ENCODE results near the gene ARHGAP1. TPM values are rescaled to one million over a fixed set of nuclear protein-coding genes. Genes with fewer than 3 reads are reported as not detected.

Gene ARHGAP1
- total RNA-seq, 2 experiments from 2014 or later = 33.7 to 36.3 TPM

DNA sequence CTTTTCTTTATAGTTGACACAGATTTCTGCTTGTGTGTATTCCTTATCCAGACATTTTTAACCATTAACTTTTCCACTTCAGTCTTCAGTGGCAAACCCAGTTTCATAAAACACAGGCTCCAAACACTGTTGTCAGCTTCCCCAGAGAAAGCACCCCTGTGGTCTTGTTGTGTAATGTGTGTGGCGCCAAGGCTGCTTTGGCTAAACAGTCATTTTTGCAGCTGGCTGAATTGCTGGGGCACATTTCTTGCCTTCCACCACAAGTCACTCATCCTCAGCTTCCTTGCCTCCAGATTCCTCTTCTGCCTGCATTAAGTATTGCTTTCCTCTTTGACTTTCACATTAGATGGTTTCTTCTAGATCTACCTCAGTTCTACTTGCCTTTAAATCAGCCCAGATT is 40.5 kb downstream of the ARHGAP1 start:
- no peaks in the 10 kb centered on the region for H3K27me3 ChIP-seq (ENCODE audit: control insufficient read depth in 1 of 2, insufficient read depth in 2 of 2, low read length in 2 of 2)
- no peak for ATAC-seq (ENCODE audit: poor library complexity)
- H3K4me1 ChIP-seq (ENCODE audit: insufficient read depth, low read length) = no peaks in the 10 kb centered on the region
- no peak overlapping the region for H3K27ac ChIP-seq (ENCODE audit: low read depth in 1 of 2, low read length in 2 of 2)
- CTCF ChIA-PET = interaction anchor here (0.6 kb wide), 1 partner anchor 101 kb away, joined by 3 read pairs; no protein-coding TSS in a partner anchor
- Mint-ChIP-seq H3K9me3 (no peaks in the 10 kb centered on the region), H3K4me1 (ENCODE audit: low read depth) (no peaks in the 10 kb centered on the region), H3K4me3 (no peak overlapping the region), H3K36me3 (ENCODE audit: low read depth) (peaks cover 89% of the 10 kb centered on the region), H3K27me3 (no peaks in the 10 kb centered on the region), H3K27ac (peak overlapping the region; percentile 24)
- POLR2A ChIA-PET = no interaction called here
- H3K36me3 ChIP-seq (ENCODE audit: insufficient read depth, low read length) = peaks cover 78% of the 10 kb centered on the region
- H3K4me3 ChIP-seq (ENCODE audit: low read length) = no peak overlapping the region
- no peaks in the 10 kb centered on the region for H3K9me3 ChIP-seq (ENCODE audit: control insufficient read depth in 1 of 2, insufficient read depth in 1 of 2, low read length in 2 of 2)
- DNase-seq = no peak
- intact Hi-C loops (cut with DNase I, micrococcal nuclease) = no loop called here
- TF ChIP-seq, protein P1, sequence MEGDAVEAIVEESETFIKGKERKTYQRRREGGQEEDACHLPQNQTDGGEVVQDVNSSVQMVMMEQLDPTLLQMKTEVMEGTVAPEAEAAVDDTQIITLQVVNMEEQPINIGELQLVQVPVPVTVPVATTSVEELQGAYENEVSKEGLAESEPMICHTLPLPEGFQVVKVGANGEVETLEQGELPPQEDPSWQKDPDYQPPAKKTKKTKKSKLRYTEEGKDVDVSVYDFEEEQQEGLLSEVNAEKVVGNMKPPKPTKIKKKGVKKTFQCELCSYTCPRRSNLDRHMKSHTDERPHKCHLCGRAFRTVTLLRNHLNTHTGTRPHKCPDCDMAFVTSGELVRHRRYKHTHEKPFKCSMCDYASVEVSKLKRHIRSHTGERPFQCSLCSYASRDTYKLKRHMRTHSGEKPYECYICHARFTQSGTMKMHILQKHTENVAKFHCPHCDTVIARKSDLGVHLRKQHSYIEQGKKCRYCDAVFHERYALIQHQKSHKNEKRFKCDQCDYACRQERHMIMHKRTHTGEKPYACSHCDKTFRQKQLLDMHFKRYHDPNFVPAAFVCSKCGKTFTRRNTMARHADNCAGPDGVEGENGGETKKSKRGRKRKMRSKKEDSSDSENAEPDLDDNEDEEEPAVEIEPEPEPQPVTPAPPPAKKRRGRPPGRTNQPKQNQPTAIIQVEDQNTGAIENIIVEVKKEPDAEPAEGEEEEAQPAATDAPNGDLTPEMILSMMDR (IDR thresholded peaks at IDR 0.05) = no peak

DNA sequence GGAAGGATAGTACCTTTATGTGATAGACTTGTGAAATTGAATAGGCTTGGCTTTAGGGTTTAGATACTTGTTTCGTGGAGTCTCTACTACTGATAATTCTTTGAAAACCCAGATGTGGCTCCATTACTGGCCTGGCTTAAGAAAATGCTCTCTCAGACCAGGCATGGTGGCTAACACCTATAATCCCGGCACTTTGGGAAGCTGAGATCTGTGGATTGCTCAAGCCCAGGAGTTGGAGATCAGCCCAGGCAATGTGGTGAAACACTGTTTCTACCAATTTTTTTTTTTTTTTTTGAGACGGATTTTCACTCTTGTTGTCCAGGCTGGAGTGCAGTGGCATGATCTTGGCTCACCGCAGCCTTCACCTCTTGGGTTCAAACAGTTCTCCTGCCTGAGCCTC is 42.2 kb downstream of the ARHGAP1 start:
- no peak overlapping the region for H3K4me3 ChIP-seq (ENCODE audit: low read length)
- H3K4me1 ChIP-seq (ENCODE audit: insufficient read depth, low read length) = no peaks in the 10 kb centered on the region
- Mint-ChIP-seq H3K9me3 (no peaks in the 10 kb centered on the region), H3K4me3 (no peak overlapping the region), H3K27me3 (no peaks in the 10 kb centered on the region), H3K4me1 (ENCODE audit: low read depth) (no peaks in the 10 kb centered on the region), H3K27ac (no peak overlapping the region), H3K36me3 (ENCODE audit: low read depth) (peaks cover 81% of the 10 kb centered on the region)
- CTCF ChIA-PET = no interaction called here
- POLR2A ChIA-PET = no interaction called here
- H3K27me3 ChIP-seq (ENCODE audit: control insufficient read depth in 1 of 2, insufficient read depth in 2 of 2, low read length in 2 of 2) = no peaks in the 10 kb centered on the region
- DNase-seq (no peak), ATAC-seq (ENCODE audit: poor library complexity) (no peak)
- no peak overlapping the region for H3K27ac ChIP-seq (ENCODE audit: low read depth in 1 of 2, low read length in 2 of 2)
- peaks cover 73% of the 10 kb centered on the region for H3K36me3 ChIP-seq (ENCODE audit: insufficient read depth, low read length)
- TF ChIP-seq, protein P1 (IDR thresholded peaks at IDR 0.05) = no peak
- intact Hi-C loops (cut with DNase I, micrococcal nuclease) = no loop called here
- H3K9me3 ChIP-seq (ENCODE audit: control insufficient read depth in 1 of 2, insufficient read depth in 1 of 2, low read length in 2 of 2) = no peaks in the 10 kb centered on the region

DNA sequence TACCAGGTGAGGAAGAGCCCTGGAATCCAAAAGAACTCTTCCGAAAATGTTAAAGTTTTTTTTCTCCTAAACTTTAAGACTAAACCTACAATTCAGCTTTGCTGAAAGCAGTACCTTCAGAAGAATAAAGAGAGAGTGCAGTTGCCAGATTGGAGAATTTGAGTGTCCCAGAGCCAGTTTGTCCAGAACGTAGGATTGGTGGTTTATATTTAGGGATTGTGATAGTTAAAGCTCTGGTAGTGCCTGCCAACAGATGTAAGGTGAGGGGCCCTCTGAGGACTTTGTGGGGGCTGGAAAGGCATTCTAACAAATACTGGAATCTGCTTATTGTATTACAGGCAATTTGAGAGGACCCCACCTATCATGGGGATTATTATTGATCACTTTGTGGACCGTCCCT is 43.2 kb downstream of the ARHGAP1 start:
- DNase-seq = no peak
- no peaks in the 10 kb centered on the region for H3K4me1 ChIP-seq (ENCODE audit: insufficient read depth, low read length)
- ChIA-PET POLR2A (no interaction called here), CTCF (interaction anchor here (1.2 kb wide), 1 partner anchor 14 kb away, joined by 7 read pairs; no protein-coding TSS in a partner anchor)
- H3K27ac ChIP-seq (ENCODE audit: low read depth in 1 of 2, low read length in 2 of 2) = no peak overlapping the region
- Mint-ChIP-seq H3K4me1 (ENCODE audit: low read depth) (no peaks in the 10 kb centered on the region), H3K4me3 (no peak overlapping the region), H3K36me3 (ENCODE audit: low read depth) (peaks cover 82% of the 10 kb centered on the region), H3K27ac (no peak overlapping the region), H3K9me3 (no peaks in the 10 kb centered on the region), H3K27me3 (no peaks in the 10 kb centered on the region)
- H3K9me3 ChIP-seq (ENCODE audit: control insufficient read depth in 1 of 2, insufficient read depth in 1 of 2, low read length in 2 of 2) = no peaks in the 10 kb centered on the region
- ATAC-seq (ENCODE audit: poor library complexity) = no peak
- peaks cover 71% of the 10 kb centered on the region for H3K36me3 ChIP-seq (ENCODE audit: insufficient read depth, low read length)
- TF ChIP-seq, protein P1 (IDR thresholded peaks at IDR 0.05) = no peak
- no peaks in the 10 kb centered on the region for H3K27me3 ChIP-seq (ENCODE audit: control insufficient read depth in 1 of 2, insufficient read depth in 2 of 2, low read length in 2 of 2)
- no peak overlapping the region for H3K4me3 ChIP-seq (ENCODE audit: low read length)
- intact Hi-C loops (cut with DNase I, micrococcal nuclease) = no loop called here
